Ovary (tissue), 9 donors: ENCODE results near the gene SIRPD. TPM values are rescaled to one million over a fixed set of nuclear protein-coding genes. Genes with fewer than 3 reads are reported as not detected.

ENCODE experiments used
- DNase-seq, 5 donors: peaks; one replicate each; pipeline ENCODE4 v3.0.0-alpha.2; 2019 to 2020
- H3K27ac ChIP-seq, 2 donors: fragments of 200-600 bp; one replicate each; pipeline versions ENCODE4 v1.5.1 to v1.8.0; 2019 to 2022
- H3K27me3 ChIP-seq: fragments of 200-600 bp; one replicate; pipeline ENCODE4 v1.8.0; 2022
- H3K36me3 ChIP-seq: fragments of 200-600 bp; sonication (generic); one replicate; pipeline ENCODE4 v1.5.1; 2019
- H3K4me1 ChIP-seq: one replicate; pipeline ENCODE4 v1.8.1; 2013; ENCODE audit warnings: mild to moderate bottlenecking, moderate library complexity; ENCODE audit not compliant: insufficient read depth
- H3K4me3 ChIP-seq: fragments of 200-600 bp; sonication (generic); one replicate; pipeline ENCODE4 v1.5.1; 2017
- H3K9me3 ChIP-seq, 2 donors: fragments of 200-600 bp in 1 of 2; sonication (generic) in 1 of 2; one replicate each; pipeline versions ENCODE4 v1.5.1 to v1.8.1; 2013 to 2019; ENCODE audit warnings: mild to moderate bottlenecking in 1 of 2, moderate library complexity in 1 of 2
- CTCF ChIP-seq, 3 donors: fragments of 450-650 bp in 2 of 3; fragments of 200-600 bp in 1 of 3; IDR thresholded peaks; one replicate each; pipeline versions ENCODE4 v1.5.1 to v1.8.0; 2016 to 2022; ENCODE audit warnings: antibody characterized with exemption in 3 of 3, mild to moderate bottlenecking in 1 of 3
- EP300 ChIP-seq: sonication (generic); formaldehyde crosslinking; IDR thresholded peaks from one replicate; pipeline ENCODE4 v1.6.1; 2017; ENCODE audit warnings: antibody characterized with exemption
- POLR2A ChIP-seq: fragments of 450-650 bp; IDR thresholded peaks from one replicate; pipeline ENCODE4 v1.6.1; 2017; ENCODE audit warnings: antibody characterized with exemption, mild to moderate bottlenecking, moderate library complexity
- WGBS, 3 donors: extraction: QIAGEN DNeasy Blood & Tissue Kit in 1 of 3; methylation state at CpG; one replicate each; pipeline versions ENCODE4 v1.1.5 to v1.1.7; 2013 to 2017; 5-methylcytosine and 5-hydroxymethylcytosine counted together
- intact Hi-C, 4 donors: fragments of 100-400 bp; cut with DNase I; formaldehyde crosslinking; loops; one replicate each; pipeline versions ENCODE4 v1.11.0 to v1.15.1; 2022 to 2023
- polyA plus RNA-seq, 2 donors: library from polyadenylated mRNA; stranded (reverse); fragments of 200-250 nt in 1 of 2; fragments of 350-450 nt in 1 of 2; fragmentation: Illumina TruSeq in 1 of 2; extraction: RNeasy Lipid Tissue Mini Kit (QIAGEN cat#74804) in 1 of 2; gene quantifications; one replicate each; pipeline ENCODE4 v1.2.3, GENCODE V29; 2013 to 2014
- total RNA-seq, 7 donors: library from RNA; depleted of rRNA in 2 of 7; stranded (reverse); fragments of >200 nt in 2 of 7; fragmentation: NEBNext Ultra II Directional in 3 of 7; extraction: Animal tissue kit (Norgen Biotek cat#: 25700) in 3 of 7; gene quantifications; one replicate each; pipeline versions ENCODE4 v1.1.0 to v1.2.4, GENCODE V29; 2016 to 2023
- donor health status: DM: no; HTN: no; CAD: no; lungs with moderate emphysema.
- donor health status: DM: no; HTN: no; CAD: no.
- donor health status: Bipolar disorder and iron deficiency.
- donor health status: DM: yes; HTN: yes; CAD: no.
- donor health status: DM: no; HTN: no; CAD: no.
- donor health status: DM: yes; HTN: yes; CAD: no.

Gene SIRPD
- total and polyA plus RNA-seq, 9 donors, result not detected

GRCh38 chr20:1563598-1563997 is 6.1 kb upstream of the SIRPD start:
- H3K27ac ChIP-seq, result no peak overlapping the region
- no peaks in the 10 kb centered on the region for H3K4me1 ChIP-seq
- H3K4me3 ChIP-seq, result no peak overlapping the region
- no peaks in the 10 kb centered on the region for H3K9me3 ChIP-seq
- 72 to 89% (median 82%) methylated on average over 2 of the region's 2 CpGs for WGBS, 3 donors
- no peak for DNase-seq
- no peak for TF ChIP-seq EP300
- TF ChIP-seq CTCF (IDR thresholded peaks at IDR 0.05), result no peak
- TF ChIP-seq POLR2A, result no peak
- H3K27me3 ChIP-seq, result no peaks in the 10 kb centered on the region
- intact Hi-C loops, result loop anchor here in 1 of 4 donors (10.0 kb wide), 1 partner anchor 51 kb away; no protein-coding TSS in a partner anchor
- no peaks in the 10 kb centered on the region for H3K36me3 ChIP-seq

GRCh38 chr20:1562622-1563021 is 5.1 kb upstream of the SIRPD start:
- Histone ChIP-seq H3K27ac (no peak overlapping the region), H3K27me3 (no peaks in the 10 kb centered on the region), H3K36me3 (no peaks in the 10 kb centered on the region), H3K4me3 (no peak overlapping the region), H3K9me3 (no peaks in the 10 kb centered on the region), H3K4me1 (no peaks in the 10 kb centered on the region)
- WGBS, 3 donors, result 59 to 62% (median 61%) methylated on average over 2 of the region's 2 CpGs
- TF ChIP-seq CTCF (IDR thresholded peaks at IDR 0.05) (no peak), POLR2A (no peak), EP300 (no peak)
- intact Hi-C loops, result loop anchor here in 1 of 4 donors (10.0 kb wide), 1 partner anchor 52 kb away; no protein-coding TSS in a partner anchor
- DNase-seq, result no peak

- no peaks in the 10 kb centered on the region for H3K27me3 ChIP-seq
- no peak overlapping the region for H3K27ac ChIP-seq
- no peaks in the 10 kb centered on the region for H3K36me3 ChIP-seq
- no peak for TF ChIP-seq EP300
- TF ChIP-seq POLR2A, result no peak
- TF ChIP-seq CTCF (IDR thresholded peaks at IDR 0.05), result no peak
- no peak for DNase-seq
- H3K4me1 ChIP-seq, result no peaks in the 10 kb centered on the region
- 54 to 60% (median 57%) methylated on average over 2 of the region's 2 CpGs for WGBS, 3 donors
- H3K9me3 ChIP-seq, result no peaks in the 10 kb centered on the region
- H3K4me3 ChIP-seq, result no peak overlapping the region
- intact Hi-C loops, result loop anchor here in 1 of 4 donors (10.0 kb wide), 1 partner anchor 53 kb away; no protein-coding TSS in a partner anchor
These were observed 3.8 kb upstream of the SIRPD start for GRCh38 chr20:1561350-1561749.

- H3K27me3 ChIP-seq, result no peaks in the 10 kb centered on the region
- intact Hi-C loops, result no loop called here
- no peaks in the 10 kb centered on the region for H3K4me1 ChIP-seq
- TF ChIP-seq POLR2A (no peak), EP300 (no peak), CTCF (IDR thresholded peaks at IDR 0.05) (no peak)
- DNase-seq, result no peak
- H3K9me3 ChIP-seq, result no peaks in the 10 kb centered on the region
- H3K4me3 ChIP-seq, result no peak overlapping the region
- H3K36me3 ChIP-seq, result no peaks in the 10 kb centered on the region
- H3K27ac ChIP-seq, result no peak overlapping the region
These were observed 1.6 kb downstream of the SIRPD start for GRCh38 chr20:1555952-1556351.
